A549 treated with CORT108297 at 1 μM for 4 hours (cell line): Measurements from ENCODE around the gene RRP15. TPM values are rescaled to one million over a fixed set of nuclear protein-coding genes. Genes with fewer than 3 reads are reported as not detected.

Experiments used
- total RNA-seq: library from RNA; stranded (reverse); fragments of 200-300 nt; extraction: Qiagen RNA extraction; gene quantifications from 5 replicates; pipeline ENCODE4 v1.2.3, GENCODE V29; 2022

The RRP15 gene
- total RNA-seq, result 25.3 to 30.5 TPM (median 28.4 TPM) in 5 replicates

GRCh38 chr1:218284917-218285635, at the start of gene RRP15:
Gene RRP15 (plus strand): TSS chr1:218285293. CDS start chr1:218285317, 24 bp downstream.

DNA sequence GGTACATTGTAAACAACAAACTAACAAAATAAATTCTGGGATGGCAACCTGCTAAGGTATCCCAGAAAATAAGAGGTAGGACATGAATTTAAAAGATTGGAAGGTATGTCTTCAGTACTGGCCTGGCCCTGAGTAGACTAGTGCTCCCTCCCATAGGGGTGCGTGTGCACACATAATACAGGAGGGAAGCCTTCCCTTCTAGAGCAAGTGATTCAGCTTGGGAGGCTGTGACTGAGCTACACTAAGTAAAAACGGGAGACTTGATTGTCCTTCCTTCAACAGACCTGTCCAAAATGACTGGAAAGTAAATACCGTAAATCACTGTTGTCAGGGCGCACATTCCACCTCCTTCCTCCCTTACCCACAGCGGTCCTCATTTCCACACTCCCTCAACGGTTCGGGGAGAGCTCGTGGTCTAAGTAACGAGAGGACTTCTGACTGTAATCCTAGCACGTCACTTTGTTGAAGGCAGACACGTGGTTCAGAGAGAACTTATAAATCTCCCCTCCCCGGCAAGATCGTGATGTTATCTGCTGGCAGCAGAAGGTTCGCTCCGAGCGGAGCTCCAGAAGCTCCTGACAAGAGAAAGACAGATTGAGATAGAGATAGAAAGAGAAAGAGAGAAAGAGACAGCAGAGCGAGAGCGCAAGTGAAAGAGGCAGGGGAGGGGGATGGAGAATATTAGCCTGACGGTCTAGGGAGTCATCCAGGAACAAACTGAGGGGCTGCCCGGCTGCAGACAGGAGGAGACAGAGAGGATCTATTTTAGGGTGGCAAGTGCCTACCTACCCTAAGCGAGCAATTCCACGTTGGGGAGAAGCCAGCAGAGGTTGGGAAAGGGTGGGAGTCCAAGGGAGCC, 60.0 kb downstream of the RRP15 start, which contains the start of gene TGFB2:
Gene TGFB2 (plus strand): TSS at position 523 of the 859 bp plus-strand sequence. CDS start 1,366 bp downstream, outside the sequence.

Other genes with a start within 250 kb of the RRP15 start
- 16.6 to 25.7 TPM (median 19.4 TPM) in 5 replicates for gene TGFB2, start 60.0 kb downstream of the RRP15 start, total RNA-seq